Endothelial cell (in vitro differentiated cells): ENCODE data around the gene COL25A1. TPM values are rescaled to one million over a fixed set of nuclear protein-coding genes. Genes with fewer than 3 reads are reported as not detected.
A peak's percentile ranks its signal among the peaks of the same experiment; 100 is the strongest.

Experiments
- DNase-seq: peaks from one replicate; pipeline ENCODE4 v3.0.0; 2021; ENCODE audit warnings: low spot score
- H3K27ac Mint-ChIP-seq: one replicate; pipeline ENCODE4 v1.8.0; 2021; ENCODE audit warnings: mixed read lengths, inconsistent platforms; ENCODE audit not compliant: unreplicated experiment
- H3K27me3 Mint-ChIP-seq: one replicate; pipeline ENCODE4 v1.8.0; 2021; ENCODE audit warnings: mild to moderate bottlenecking, moderate library complexity, mixed read lengths, inconsistent platforms; ENCODE audit not compliant: unreplicated experiment
- H3K36me3 Mint-ChIP-seq: one replicate; pipeline ENCODE4 v1.8.0; 2021; ENCODE audit warnings: mild to moderate bottlenecking, low read depth, mixed read lengths, inconsistent platforms; ENCODE audit not compliant: unreplicated experiment
- H3K4me1 Mint-ChIP-seq: one replicate; pipeline ENCODE4 v1.8.0; 2021; ENCODE audit warnings: mild to moderate bottlenecking, mixed read lengths, inconsistent platforms; ENCODE audit not compliant: unreplicated experiment
- H3K4me3 Mint-ChIP-seq: one replicate; pipeline ENCODE4 v1.8.0; 2021; ENCODE audit warnings: mild to moderate bottlenecking, mixed read lengths, inconsistent platforms; ENCODE audit not compliant: unreplicated experiment
- H3K9me3 Mint-ChIP-seq: one replicate; pipeline ENCODE4 v1.8.0; 2021; ENCODE audit warnings: mixed read lengths, inconsistent platforms; ENCODE audit not compliant: unreplicated experiment
- CTCF ChIP-seq: fragments of 200-600 bp; sonication (generic); IDR thresholded peaks from one replicate; pipeline ENCODE4 v1.5.0; 2021; ENCODE audit warnings: antibody characterized with exemption; ENCODE audit not compliant: unreplicated experiment
- total RNA-seq: library from RNA; stranded (reverse); fragmentation: NEBNext Ultra II Directional; extraction: Animal tissue kit (Norgen Biotek cat#: 25700); gene quantifications from one replicate; pipeline ENCODE4 v1.2.1, GENCODE V29; 2021; ENCODE audit not compliant: unreplicated experiment

COL25A1 gene
- total RNA-seq, 1 donor from 2014 or later, result 22.7 TPM

- no peak overlapping the region for H3K4me3 Mint-ChIP-seq
- no peaks in the 10 kb centered on the region for H3K9me3 Mint-ChIP-seq
- no peaks in the 10 kb centered on the region for H3K36me3 Mint-ChIP-seq
- TF ChIP-seq CTCF, result no peak
- peak overlapping the region; percentile 88 for H3K27ac Mint-ChIP-seq
- peaks cover 20% of the 10 kb centered on the region for H3K4me1 Mint-ChIP-seq
- peak; percentile 15 for DNase-seq
- peaks cover 3% of the 10 kb centered on the region for H3K27me3 Mint-ChIP-seq
These were observed 385.2 kb downstream of the COL25A1 start for GRCh38 chr4:108917255-108917654.

GRCh38 chr4:108916638-108917037, 385.8 kb downstream of the COL25A1 start:
- peak overlapping the region; percentile 88 for H3K27ac Mint-ChIP-seq
- TF ChIP-seq CTCF, result no peak

GRCh38 chr4:108906866-108907367, 395.5 kb downstream of the COL25A1 start:
- Mint-ChIP-seq H3K4me3 (no peak overlapping the region), H3K27ac (no peak overlapping the region), H3K36me3 (no peaks in the 10 kb centered on the region), H3K27me3 (no peaks in the 10 kb centered on the region), H3K4me1 (peaks cover 3% of the 10 kb centered on the region), H3K9me3 (no peaks in the 10 kb centered on the region)
- no peak for TF ChIP-seq CTCF
- DNase-seq, result no peak

More at GRCh38 chr4:108916638-108917037, 385.8 kb downstream of the COL25A1 start:
- DNase-seq, result no peak
- H3K9me3 Mint-ChIP-seq, result no peaks in the 10 kb centered on the region
- H3K36me3 Mint-ChIP-seq, result no peaks in the 10 kb centered on the region
- no peak overlapping the region for H3K4me3 Mint-ChIP-seq
- peaks cover 15% of the 10 kb centered on the region for H3K4me1 Mint-ChIP-seq
- no peaks in the 10 kb centered on the region for H3K27me3 Mint-ChIP-seq

- H3K4me3 Mint-ChIP-seq, result no peak overlapping the region
- no peak for DNase-seq
- peaks cover 3% of the 10 kb centered on the region for H3K4me1 Mint-ChIP-seq
- H3K9me3 Mint-ChIP-seq, result no peaks in the 10 kb centered on the region
- H3K27me3 Mint-ChIP-seq, result no peaks in the 10 kb centered on the region
- no peak for TF ChIP-seq CTCF
- no peak overlapping the region for H3K27ac Mint-ChIP-seq
- H3K36me3 Mint-ChIP-seq, result no peaks in the 10 kb centered on the region
These were observed 396.5 kb downstream of the COL25A1 start for GRCh38 chr4:108906006-108906405.

GRCh38 chr4:108903464-108904221, 398.8 kb downstream of the COL25A1 start:
- no peak for TF ChIP-seq CTCF
- Mint-ChIP-seq H3K36me3 (no peaks in the 10 kb centered on the region), H3K4me1 (no peaks in the 10 kb centered on the region), H3K27me3 (no peaks in the 10 kb centered on the region), H3K4me3 (no peak overlapping the region), H3K27ac (no peak overlapping the region), H3K9me3 (no peaks in the 10 kb centered on the region)
- DNase-seq, result no peak
